HUDEP-2 (cell line): ENCODE results near the gene MYO7A.
A peak's percentile ranks its signal among the peaks of the same experiment; 100 is the strongest.

Experiments used
- DNase-seq, 76 experiments: peaks; one replicate each; lab custom pipeline; 2025; ENCODE audit not compliant: unreplicated experiment in 76 of 76; lab: John Stamatoyannopoulos, UW

MYO7A gene

GRCh38 chr11:77127920-77128691 lies at the start of gene MYO7A:
Gene MYO7A (plus strand): TSS chr11:77128246. CDS start chr11:77130635, 2,389 bp downstream.
- peak in 1 of 76 experiments; percentile 2 for DNase-seq

GRCh38 chr11:77079666-77080065 lies 48.4 kb upstream of the MYO7A start:
- DNase-seq, result no peak

- no peak for DNase-seq
These were observed 47.3 kb upstream of the MYO7A start for GRCh38 chr11:77080643-77081210.

GRCh38 chr11:77081381-77081851 lies 46.6 kb upstream of the MYO7A start:
- DNase-seq, result no peak

GRCh38 chr11:77081976-77082836 lies 45.8 kb upstream of the MYO7A start:
- DNase-seq, result peak in 1 of 76 experiments; percentile 7

GRCh38 chr11:77082838-77083565 lies 45.0 kb upstream of the MYO7A start:
- DNase-seq, result peak in 1 of 76 experiments; percentile 12

- peak in 19 of 76 experiments; percentile 9 to 45 (median 31) for DNase-seq
These were observed 44.3 kb upstream of the MYO7A start for GRCh38 chr11:77083566-77084245.

GRCh38 chr11:77084581-77085191 lies 43.4 kb upstream of the MYO7A start:
- DNase-seq, result no peak

- DNase-seq, result no peak
These were observed 42.4 kb upstream of the MYO7A start for GRCh38 chr11:77085652-77086051.

GRCh38 chr11:77086521-77087472 lies 41.2 kb upstream of the MYO7A start:
- peak in 74 of 76 experiments; percentile 17 to 96 (median 77) for DNase-seq

- no peak for DNase-seq
These were observed 40.3 kb upstream of the MYO7A start for GRCh38 chr11:77087723-77088225.

GRCh38 chr11:77088236-77089003 lies 39.6 kb upstream of the MYO7A start:
- DNase-seq, result no peak

- DNase-seq, result no peak
These were observed 39.0 kb upstream of the MYO7A start for GRCh38 chr11:77089004-77089545.

- DNase-seq, result no peak
These were observed 38.0 kb upstream of the MYO7A start for GRCh38 chr11:77090046-77090372.

- DNase-seq, result no peak
These were observed 37.5 kb upstream of the MYO7A start for GRCh38 chr11:77090373-77091111.

GRCh38 chr11:77091146-77091940 lies 36.7 kb upstream of the MYO7A start:
- peak in 71 of 76 experiments; percentile 25 to 90 (median 74) for DNase-seq
